ENCODE measurements around the gene ZBTB18. TPM values are rescaled to one million over a fixed set of nuclear protein-coding genes. Genes with fewer than 3 reads are reported as not detected.
"Not testable (repeated sequence)": the region's sequence is repeated elsewhere in the genome, so short reads cannot be mapped to it uniquely, and the experiment has no call there.

Gene ZBTB18
- total RNA-seq, 1 experiment from 2014 or later = 9.5 TPM

DNA sequence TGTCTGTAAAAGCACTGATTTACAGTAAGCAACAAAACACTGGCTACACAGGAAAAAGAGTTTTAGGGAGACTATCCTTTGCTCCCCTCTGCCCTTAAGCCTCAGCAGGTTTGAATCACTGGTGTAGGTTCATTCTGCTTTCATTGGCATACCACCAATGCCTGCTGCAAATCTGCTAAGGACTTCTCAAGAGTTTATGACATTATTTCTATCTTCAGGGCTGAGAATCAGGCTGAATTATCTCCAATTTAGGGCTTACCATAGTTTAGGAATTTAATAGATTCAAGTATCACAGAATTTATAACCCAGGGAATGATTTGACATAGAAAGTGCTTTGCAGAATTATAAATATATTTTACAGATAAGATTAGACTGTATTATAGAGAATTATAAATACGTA lies 6.7 kb upstream of the ZBTB18 start:
- Histone ChIP-seq H3K4me1 (ENCODE audit: low read length) (peaks cover 15% of the 10 kb centered on the region), H3K27me3 (ENCODE audit: low read length) (no peaks in the 10 kb centered on the region), H3K36me3 (ENCODE audit: insufficient read depth, low read length) (no peaks in the 10 kb centered on the region), H3K9me3 (ENCODE audit: low read length) (no peaks in the 10 kb centered on the region), H3K9ac (ENCODE audit: low read length) (no peak overlapping the region), H3K4me2 (ENCODE audit: low read depth, low read length, poor library complexity, severe bottlenecking) (no peak overlapping the region), H3K4me3 (ENCODE audit: low read length) (no peak overlapping the region), H4K20me1 (ENCODE audit: insufficient read depth, low read depth, low read length) (peaks cover under 1% of the 10 kb centered on the region; the same call in 1 of the 2 replicates), H3K9me2 (replicated peaks; ENCODE audit: insufficient read depth, low read length) (no peaks in the 10 kb centered on the region), H3K27ac (ENCODE audit: low read length) (no peak overlapping the region), H3K79me2 (ENCODE audit: low read length) (no peaks in the 10 kb centered on the region), H2AFZ (ENCODE audit: low read length) (no peak overlapping the region)
- no peak for DNase-seq

GRCh38 chr1:244046254-244046653 lies 4.8 kb upstream of the ZBTB18 start:
- H3K4me3 ChIP-seq (ENCODE audit: low read length); H3K27me3 ChIP-seq (ENCODE audit: low read length); H2AFZ ChIP-seq (ENCODE audit: low read length); H3K27ac ChIP-seq (ENCODE audit: low read length); H3K4me2 ChIP-seq (ENCODE audit: low read depth, low read length, poor library complexity, severe bottlenecking); H3K79me2 ChIP-seq (ENCODE audit: low read length); H3K9me3 ChIP-seq (ENCODE audit: low read length); H3K9me2 ChIP-seq (replicated peaks; ENCODE audit: insufficient read depth, low read length); H3K36me3 ChIP-seq (ENCODE audit: insufficient read depth, low read length); DNase-seq; H3K9ac ChIP-seq (ENCODE audit: low read length): not testable (repeated sequence)
- peaks cover 12% of the 10 kb centered on the region; the same call in 1 of the 2 replicates for H4K20me1 ChIP-seq (ENCODE audit: insufficient read depth, low read depth, low read length)
- H3K4me1 ChIP-seq (ENCODE audit: low read length) = peaks cover 32% of the 10 kb centered on the region

DNA sequence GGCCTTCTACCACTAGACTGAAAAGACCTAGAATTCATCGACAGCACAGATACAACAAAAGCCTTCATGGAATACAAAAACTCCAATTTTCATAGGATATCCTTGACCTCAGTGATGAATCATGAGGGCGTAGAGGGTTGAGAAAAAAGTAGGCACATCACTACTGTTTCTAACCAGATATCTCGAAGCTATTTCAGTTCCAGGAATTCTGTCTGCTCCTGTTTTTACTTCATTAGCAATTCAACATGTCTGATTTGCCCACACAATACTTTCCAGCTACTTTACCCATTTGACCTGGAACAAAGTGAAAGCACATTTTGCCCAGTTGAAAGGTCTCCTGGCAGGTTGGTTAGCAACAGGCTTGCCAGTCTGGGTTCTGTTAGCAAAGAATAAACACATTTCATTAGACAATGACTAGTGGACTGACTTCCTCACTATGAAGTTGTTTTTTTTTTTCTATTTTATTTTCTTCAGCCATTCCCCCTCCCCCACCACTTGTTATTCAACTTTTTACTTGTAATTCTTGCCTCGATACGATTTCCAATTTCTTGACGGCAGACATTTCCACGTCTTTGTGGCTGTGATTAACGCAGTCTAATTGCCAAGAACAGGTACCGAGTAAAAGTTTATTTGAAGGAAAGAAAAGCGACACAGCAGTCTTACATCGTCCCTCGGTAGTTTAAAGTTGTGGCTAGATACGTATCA lies 4.0 kb upstream of the ZBTB18 start:
- H3K27ac ChIP-seq (ENCODE audit: low read length) = no peak overlapping the region
- peak overlapping the region; percentile 84 for H3K4me3 ChIP-seq (ENCODE audit: low read length)
- H3K4me1 ChIP-seq (ENCODE audit: low read length) = peaks cover 40% of the 10 kb centered on the region
- H3K4me2 ChIP-seq (ENCODE audit: low read depth, low read length, poor library complexity, severe bottlenecking) = peak overlapping the region; percentile 97
- no peak for DNase-seq
- H2AFZ ChIP-seq (ENCODE audit: low read length) = peak overlapping the region; percentile 93
- H3K79me2 ChIP-seq (ENCODE audit: low read length) = no peaks in the 10 kb centered on the region
- no peaks in the 10 kb centered on the region for H3K9me2 ChIP-seq (replicated peaks; ENCODE audit: insufficient read depth, low read length)
- H3K9me3 ChIP-seq (ENCODE audit: low read length) = no peaks in the 10 kb centered on the region
- peaks cover 5% of the 10 kb centered on the region; the same call in 1 of the 2 replicates for H3K27me3 ChIP-seq (ENCODE audit: low read length)
- H3K9ac ChIP-seq (ENCODE audit: low read length) = peak overlapping the region; percentile 90
- peaks cover 19% of the 10 kb centered on the region; the same call in 1 of the 2 replicates for H4K20me1 ChIP-seq (ENCODE audit: insufficient read depth, low read depth, low read length)
- no peaks in the 10 kb centered on the region for H3K36me3 ChIP-seq (ENCODE audit: insufficient read depth, low read length)

GRCh38 chr1:244047621-244048255 lies 3.3 kb upstream of the ZBTB18 start:
- Histone ChIP-seq H3K4me3 (ENCODE audit: low read length) (peak overlapping the region; percentile 84), H3K4me1 (ENCODE audit: low read length) (peaks cover 44% of the 10 kb centered on the region), H3K9me3 (ENCODE audit: low read length) (no peaks in the 10 kb centered on the region), H3K9me2 (replicated peaks; ENCODE audit: insufficient read depth, low read length) (no peaks in the 10 kb centered on the region), H3K27me3 (ENCODE audit: low read length) (peaks cover 5% of the 10 kb centered on the region; the same call in 1 of the 2 replicates), H3K4me2 (ENCODE audit: low read depth, low read length, poor library complexity, severe bottlenecking) (peak overlapping the region; percentile 97), H3K79me2 (ENCODE audit: low read length) (no peaks in the 10 kb centered on the region), H3K9ac (ENCODE audit: low read length) (peak overlapping the region; percentile 90), H2AFZ (ENCODE audit: low read length) (peak overlapping the region; percentile 93), H3K36me3 (ENCODE audit: insufficient read depth, low read length) (no peaks in the 10 kb centered on the region), H3K27ac (ENCODE audit: low read length) (peak overlapping the region; percentile 69), H4K20me1 (ENCODE audit: insufficient read depth, low read depth, low read length) (peaks cover 24% of the 10 kb centered on the region; the same call in 1 of the 2 replicates)
- peak; percentile 88 for DNase-seq

DNA sequence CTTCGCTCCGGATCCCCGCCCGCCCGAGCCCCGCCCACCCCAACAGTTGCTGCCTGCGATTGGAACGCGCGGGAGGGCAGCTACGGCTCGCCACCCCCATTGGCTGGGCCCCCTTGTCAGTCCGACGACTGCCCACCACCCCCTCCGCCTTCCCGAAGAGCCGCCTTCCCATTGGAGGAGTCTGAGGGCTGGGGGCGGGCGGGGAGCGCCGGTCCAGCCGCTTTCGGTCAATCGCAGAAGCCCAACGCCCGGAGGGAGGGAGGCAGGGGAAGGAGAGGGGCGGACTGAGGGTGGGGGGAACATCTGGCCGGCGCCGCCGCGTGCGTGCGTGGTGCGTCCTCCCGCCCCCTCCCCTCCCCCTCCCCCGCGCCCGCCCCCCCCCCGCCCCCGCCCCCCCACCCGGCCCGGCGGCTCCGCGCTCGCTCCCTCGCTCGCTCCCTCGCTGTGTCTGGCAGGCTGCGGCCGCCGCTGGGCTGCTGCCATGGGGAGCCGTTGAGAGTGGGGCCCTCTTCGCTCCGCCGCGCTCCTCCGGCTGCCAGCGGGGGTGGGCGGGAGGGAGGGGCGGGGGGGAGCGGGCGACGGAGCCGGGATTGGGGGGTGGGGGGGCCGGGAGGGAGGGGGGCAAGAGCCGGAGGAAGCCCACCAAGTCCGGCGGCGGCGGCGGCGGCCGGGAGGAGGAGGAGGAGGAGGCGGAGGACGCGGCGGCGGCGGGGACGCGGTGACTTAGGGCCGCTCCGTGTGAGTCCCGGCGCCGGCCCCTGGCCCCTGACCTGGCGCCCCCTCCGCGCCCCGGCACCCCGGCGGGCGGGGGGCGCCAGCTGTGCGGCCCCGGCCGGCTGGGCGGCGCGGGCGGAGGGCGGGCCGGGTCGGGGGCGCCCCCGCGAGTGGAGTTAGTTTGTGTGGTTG lies 2.6 kb upstream of the ZBTB18 start:
- H4K20me1 ChIP-seq (ENCODE audit: insufficient read depth, low read depth, low read length) = peaks cover 31% of the 10 kb centered on the region
- no peaks in the 10 kb centered on the region for H3K79me2 ChIP-seq (ENCODE audit: low read length)
- no peak overlapping the region for H3K27ac ChIP-seq (ENCODE audit: low read length)
- H3K9me2 ChIP-seq (replicated peaks; ENCODE audit: insufficient read depth, low read length) = no peaks in the 10 kb centered on the region
- H3K9ac ChIP-seq (ENCODE audit: low read length) = no peak overlapping the region
- DNase-seq = peak; percentile 98
- no peak overlapping the region for H2AFZ ChIP-seq (ENCODE audit: low read length)
- peaks cover 41% of the 10 kb centered on the region for H3K4me1 ChIP-seq (ENCODE audit: low read length)
- peak overlapping the region; percentile 84; the same call in 1 of the 2 replicates for H3K4me3 ChIP-seq (ENCODE audit: low read length)
- peaks cover 5% of the 10 kb centered on the region; the same call in 1 of the 2 replicates for H3K27me3 ChIP-seq (ENCODE audit: low read length)
- no peak overlapping the region for H3K4me2 ChIP-seq (ENCODE audit: low read depth, low read length, poor library complexity, severe bottlenecking)
- no peaks in the 10 kb centered on the region for H3K9me3 ChIP-seq (ENCODE audit: low read length)
- no peaks in the 10 kb centered on the region for H3K36me3 ChIP-seq (ENCODE audit: insufficient read depth, low read length)

DNA sequence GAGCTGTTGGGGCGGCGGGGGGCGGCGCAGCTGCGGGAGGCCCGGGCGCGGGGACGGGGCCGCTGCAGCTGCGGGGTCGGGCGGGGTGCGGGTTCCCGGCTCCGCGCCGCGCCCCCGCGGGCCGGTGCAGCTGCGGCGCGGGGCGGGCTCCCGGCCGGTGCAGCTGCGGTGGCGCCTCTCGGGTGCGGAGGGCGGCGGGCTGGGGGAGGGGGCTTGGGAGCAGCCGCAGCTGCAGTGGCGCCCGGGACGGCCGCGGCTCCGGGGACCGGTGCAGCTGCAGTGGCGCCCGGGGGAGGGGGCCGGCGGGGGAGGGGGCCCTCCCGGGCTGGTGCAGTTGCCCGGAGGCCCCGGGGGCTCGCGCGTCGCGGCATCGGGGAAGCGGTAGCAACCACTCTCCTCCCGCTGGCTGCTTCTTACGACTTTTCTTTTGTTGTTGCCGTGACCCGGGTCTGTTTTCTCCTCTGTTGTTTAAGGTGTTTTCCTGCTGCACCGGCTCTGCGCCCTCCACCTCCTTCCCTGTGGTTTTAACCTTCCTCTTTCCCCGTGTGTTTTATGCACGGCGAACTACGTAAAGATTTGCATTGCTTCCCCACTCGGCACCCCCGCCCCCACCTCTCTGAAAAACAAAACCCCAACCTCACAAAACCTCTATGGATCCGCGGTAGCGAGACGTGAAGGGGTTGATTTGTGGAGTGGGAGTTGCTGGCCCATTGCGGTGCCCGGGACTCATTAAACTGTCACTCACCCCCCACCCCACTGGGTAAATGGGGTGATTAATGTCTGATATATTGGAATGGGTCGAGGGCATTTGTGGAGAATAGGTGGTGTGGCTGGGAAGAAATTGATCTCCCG lies 1.7 kb upstream of the ZBTB18 start:
- peaks cover 41% of the 10 kb centered on the region for H3K4me1 ChIP-seq (ENCODE audit: low read length)
- no peaks in the 10 kb centered on the region for H3K9me3 ChIP-seq (ENCODE audit: low read length)
- DNase-seq = peak; percentile 54
- H2AFZ ChIP-seq (ENCODE audit: low read length) = no peak overlapping the region
- H3K79me2 ChIP-seq (ENCODE audit: low read length) = no peaks in the 10 kb centered on the region
- H3K36me3 ChIP-seq (ENCODE audit: insufficient read depth, low read length) = no peaks in the 10 kb centered on the region
- peak overlapping the region; percentile 58 for H3K9ac ChIP-seq (ENCODE audit: low read length)
- peaks cover 31% of the 10 kb centered on the region for H4K20me1 ChIP-seq (ENCODE audit: insufficient read depth, low read depth, low read length)
- H3K9me2 ChIP-seq (replicated peaks; ENCODE audit: insufficient read depth, low read length) = no peaks in the 10 kb centered on the region
- no peak overlapping the region for H3K27ac ChIP-seq (ENCODE audit: low read length)
- peak overlapping the region; percentile 73 for H3K4me2 ChIP-seq (ENCODE audit: low read depth, low read length, poor library complexity, severe bottlenecking)
- peak overlapping the region; percentile 71 for H3K4me3 ChIP-seq (ENCODE audit: low read length)
- H3K27me3 ChIP-seq (ENCODE audit: low read length) = peaks cover 5% of the 10 kb centered on the region; the same call in 1 of the 2 replicates

GRCh38 chr1:244050014-244050834 lies 859 bp upstream of the ZBTB18 start:
- Histone ChIP-seq H3K4me3 (ENCODE audit: low read length) (peak overlapping the region; percentile 71), H3K36me3 (ENCODE audit: insufficient read depth, low read length) (no peaks in the 10 kb centered on the region), H3K9ac (ENCODE audit: low read length) (peak overlapping the region; percentile 58), H3K9me2 (replicated peaks; ENCODE audit: insufficient read depth, low read length) (no peaks in the 10 kb centered on the region), H3K27me3 (ENCODE audit: low read length) (peaks cover 5% of the 10 kb centered on the region; the same call in 1 of the 2 replicates), H3K4me2 (ENCODE audit: low read depth, low read length, poor library complexity, severe bottlenecking) (peak overlapping the region; percentile 73), H3K9me3 (ENCODE audit: low read length) (no peaks in the 10 kb centered on the region), H3K27ac (ENCODE audit: low read length) (no peak overlapping the region), H4K20me1 (ENCODE audit: insufficient read depth, low read depth, low read length) (peaks cover 31% of the 10 kb centered on the region), H3K4me1 (ENCODE audit: low read length) (peaks cover 41% of the 10 kb centered on the region), H2AFZ (ENCODE audit: low read length) (no peak overlapping the region), H3K79me2 (ENCODE audit: low read length) (no peaks in the 10 kb centered on the region)
- DNase-seq = peak; percentile 53

All from Karpas-422 (cell line).